IMR-90 (cell line): ENCODE results near the gene CTRL. TPM values are rescaled to one million over a fixed set of nuclear protein-coding genes. Genes with fewer than 3 reads are reported as not detected.

Experiments
- ATAC-seq: fragments of 200-7000 bp; cut with Tn5 transposase; 2 replicates; pipeline ENCODE4 v1.9.1; 2020; ENCODE audit warnings: low read depth, mild to moderate bottlenecking, moderate library complexity
- BruUV-seq: library from RNA; stranded (reverse); fragments of 400-500 nt; replicated peaks from 2 replicates; lab custom pipeline; 2021; lab: Mats Ljungman, UMichigan
- CTCF ChIA-PET: fragments of 300-600 bp; formaldehyde crosslinking; extraction: SDS; loops from one replicate; lab custom pipeline; 2021; ENCODE audit warnings: antibody characterized with exemption; lab: Yijun Ruan, JAX
- POLR2A ChIA-PET: fragments of 300-600 bp; sonication (Branson Sonifier 250); formaldehyde crosslinking; loops from one replicate; lab custom pipeline; 2022; ENCODE audit warnings: antibody characterized with exemption; ENCODE audit not compliant: unreplicated experiment; lab: Charles Lee
- DNase-seq: peaks from one replicate; pipeline ENCODE4 v3.0.0; 2013
- H2AFZ ChIP-seq: replicated peaks from 2 replicates; pipeline ENCODE3; 2013; ENCODE audit warnings: low read length, mild to moderate bottlenecking; ENCODE audit not compliant: poor library complexity
- H2AK5ac ChIP-seq: 2 replicates; pipeline ENCODE4 v1.6.1; 2013; ENCODE audit warnings: low read depth, low read length, inconsistent platforms
- H2AK9ac ChIP-seq: replicated peaks from 2 replicates; pipeline ENCODE3; 2013; ENCODE audit warnings: mild to moderate bottlenecking, low read depth, low read length, moderate library complexity; ENCODE audit not compliant: poor library complexity
- H2BK120ac ChIP-seq: 2 replicates; pipeline ENCODE4 v1.6.1; 2013; ENCODE audit warnings: low read depth, low read length, inconsistent platforms
- H2BK15ac ChIP-seq: 3 replicates; pipeline ENCODE4 v1.6.1; 2013; ENCODE audit warnings: low read depth, low read length, inconsistent platforms
- H2BK20ac ChIP-seq: 2 replicates; pipeline ENCODE4 v1.6.1; 2013; ENCODE audit warnings: low read depth, mild to moderate bottlenecking, inconsistent platforms, low read length, moderate library complexity
- H2BK5ac ChIP-seq: 2 replicates; pipeline ENCODE4 v1.6.1; 2013; ENCODE audit warnings: mild to moderate bottlenecking, low read depth, low read length, inconsistent platforms; ENCODE audit not compliant: poor library complexity, severe bottlenecking
- H3K14ac ChIP-seq: replicated peaks from 2 replicates; pipeline ENCODE4 v1.6.1; 2013; ENCODE audit warnings: low read depth, low read length, inconsistent platforms
- H3K18ac ChIP-seq: 2 replicates; pipeline ENCODE4 v1.6.1; 2013; ENCODE audit warnings: low read depth, low read length, control low read depth
- H3K23ac ChIP-seq: 2 replicates; pipeline ENCODE4 v1.6.1; 2013; ENCODE audit warnings: low read depth, low read length, inconsistent platforms
- H3K27ac ChIP-seq: 2 replicates; pipeline ENCODE4 v1.5.1; 2013; ENCODE audit warnings: mild to moderate bottlenecking, control low read depth, low read length; ENCODE audit not compliant: insufficient read depth
- H3K27me3 ChIP-seq: 2 replicates; pipeline ENCODE4 v1.6.1; 2013; ENCODE audit warnings: low read length; ENCODE audit not compliant: control insufficient read depth, insufficient read depth
- H3K36me3 ChIP-seq: 2 replicates; pipeline ENCODE4 v1.6.1; 2013; ENCODE audit warnings: low read length, mixed read lengths; ENCODE audit not compliant: control insufficient read depth, insufficient read depth
- H3K4ac ChIP-seq: 2 replicates; pipeline ENCODE4 v1.6.1; 2013; ENCODE audit warnings: low read depth, low read length, inconsistent platforms
- H3K4me1 ChIP-seq: 2 replicates; pipeline ENCODE4 v1.6.1; 2013; ENCODE audit warnings: low read length, mixed read lengths; ENCODE audit not compliant: control insufficient read depth, insufficient read depth
- H3K4me2 ChIP-seq: 2 replicates; pipeline ENCODE4 v1.6.1; 2013; ENCODE audit warnings: low read depth, mild to moderate bottlenecking, control low read depth, low read length, moderate library complexity
- H3K4me3 ChIP-seq: 2 replicates; pipeline ENCODE4 v1.5.1; 2013; ENCODE audit warnings: low read depth, mild to moderate bottlenecking, control low read depth, low read length, moderate library complexity; ENCODE audit not compliant: insufficient read depth
- H3K56ac ChIP-seq: 2 replicates; pipeline ENCODE4 v1.6.1; 2013; ENCODE audit warnings: low read length, inconsistent platforms; ENCODE audit not compliant: insufficient read depth; ENCODE audit errors: extremely low read depth
- H3K79me1 ChIP-seq, 2 experiments: 2 replicates each; pipeline ENCODE4 v1.6.1; 2013; ENCODE audit warnings: low read length in 2 of 2, inconsistent platforms in 1 of 2, low read depth in 1 of 2
- H3K9ac ChIP-seq: 2 replicates; pipeline ENCODE4 v1.6.1; 2013; ENCODE audit warnings: low read depth, low read length, control low read depth
- H3K9me1 ChIP-seq: 2 replicates; pipeline ENCODE4 v1.6.1; 2013; ENCODE audit warnings: low read length, inconsistent platforms; ENCODE audit not compliant: insufficient read depth
- H3K9me3 ChIP-seq: 2 replicates; pipeline ENCODE4 v1.6.1; 2013; ENCODE audit warnings: low read length; ENCODE audit not compliant: control insufficient read depth, insufficient read depth
- H4K20me1 ChIP-seq: 2 replicates; pipeline ENCODE4 v1.6.1; 2013; ENCODE audit warnings: low read length, inconsistent platforms; ENCODE audit not compliant: insufficient read depth
- H4K5ac ChIP-seq: 2 replicates; pipeline ENCODE4 v1.6.1; 2013; ENCODE audit warnings: mild to moderate bottlenecking, low read depth, low read length, control low read depth
- H4K8ac ChIP-seq, 2 experiments: 2 replicates each; pipeline ENCODE4 v1.6.1; 2013; ENCODE audit warnings: low read depth in 2 of 2, low read length in 2 of 2, control low read depth in 1 of 2, inconsistent platforms in 1 of 2
- H4K91ac ChIP-seq: 2 replicates; pipeline ENCODE4 v1.6.1; 2013; ENCODE audit warnings: low read depth, low read length, inconsistent platforms; ENCODE audit not compliant: insufficient read depth
- BHLHE40 ChIP-seq: fragments of 150-350 bp; IDR thresholded peaks from 2 replicates; pipeline ENCODE4 v1.6.1; 2016; ENCODE audit warnings: mild to moderate bottlenecking, low read depth, low read length
- CHD1 ChIP-seq: IDR thresholded peaks from 2 replicates; pipeline ENCODE4 v1.6.1; 2012; ENCODE audit warnings: low read depth, low read length, improper control_type of control experiment
- CTCF ChIP-seq: conservative IDR thresholded peaks from 2 replicates; pipeline ENCODE4 v1.5.1; 2012; ENCODE audit warnings: mild to moderate bottlenecking, low read depth, low read length, improper control_type of control experiment
- ELK1 ChIP-seq: fragments of 150-350 bp; IDR thresholded peaks from 2 replicates; pipeline ENCODE4 v1.6.1; 2016; ENCODE audit warnings: low read depth, mild to moderate bottlenecking, low read length, moderate library complexity, borderline replicate concordance
- FOS ChIP-seq: fragments of 150-350 bp; IDR thresholded peaks from 2 replicates; pipeline ENCODE4 v1.6.1; 2016; ENCODE audit warnings: low read depth, low read length
- NFE2L2 ChIP-seq: fragments of 150-350 bp; IDR thresholded peaks from 2 replicates; pipeline ENCODE4 v1.6.1; 2016; ENCODE audit warnings: low read depth, mild to moderate bottlenecking, low read length
- POLR2A ChIP-seq: IDR thresholded peaks from 2 replicates; pipeline ENCODE4 v1.6.1; 2012; ENCODE audit warnings: mild to moderate bottlenecking, low read depth, low read length
- RFX5 ChIP-seq: IDR thresholded peaks from 2 replicates; pipeline ENCODE4 v1.8.0; 2012; ENCODE audit warnings: low read depth, mild to moderate bottlenecking, low read length, moderate library complexity
- WGBS, 2 experiments: methylation state at CpG; one replicate each; pipeline versions ENCODE4 v1.1.5 to v1.1.7; 2013; ENCODE audit warnings: missing lambda C conversion rate in 2 of 2; ENCODE audit not compliant: insufficient read length in 1 of 2; ENCODE audit errors: extremely low coverage in 2 of 2; 5-methylcytosine and 5-hydroxymethylcytosine counted together
- dilution Hi-C: fragments of 300-500 bp; cut with HindIII; formaldehyde crosslinking; loops from one replicate; pipeline ENCODE4 v1.14.3; 2018; ENCODE audit warnings: low sequenced_read_pairs; ENCODE audit not compliant: unreplicated experiment
- in situ Hi-C: fragments of 300-500 bp; cut with MboI; formaldehyde crosslinking; loops from 3 replicates; pipeline ENCODE4 v1.14.3; 2019; ENCODE audit warnings: low sequenced_read_pairs, inconsistent platforms, mixed read lengths
- intact Hi-C: fragments of 100-400 bp; cut with micrococcal nuclease; formaldehyde crosslinking; loops from 2 replicates; pipeline ENCODE4 v1.10.0; 2022
- polyA plus RNA-seq, 3 experiments: library from polyadenylated mRNA; depleted of rRNA; stranded (reverse); fragments of >200 nt; gene quantifications; 2 replicates each; pipeline ENCODE4 v1.2.3, GENCODE V29; 2012; ENCODE audit warnings: low replicate concordance in 1 of 3
- total RNA-seq: library from RNA; depleted of rRNA; stranded (reverse); fragments of >200 nt; gene quantifications from 2 replicates; pipeline ENCODE4 v1.2.3, GENCODE V29; 2012

CTRL gene
- total and polyA plus RNA-seq, 2 of the 4 experiments (the other 2 are of a cell fraction): 0.18 to 1.1 TPM

- H2AFZ ChIP-seq: no peak overlapping the region
- no peak overlapping the region for H3K9ac ChIP-seq
- no peak overlapping the region for H3K18ac ChIP-seq
- no peak overlapping the region for H2BK15ac ChIP-seq
- no peak overlapping the region for H3K56ac ChIP-seq
- H4K5ac ChIP-seq: no peak overlapping the region
- H3K36me3 ChIP-seq: no peaks in the 10 kb centered on the region
- H2BK120ac ChIP-seq: no peak overlapping the region
- WGBS, 2 experiments: 78% methylated on average over 4 of the region's 14 CpGs; no CpG with 5 or more reads in 1 of the 2 experiments
- H2BK5ac ChIP-seq: no peak overlapping the region
- H3K9me1 ChIP-seq: no peaks in the 10 kb centered on the region
- no peak overlapping the region for H3K27ac ChIP-seq
- POLR2A ChIA-PET: no interaction called here
- intact Hi-C loops (no loop called here), dilution Hi-C loops (no loop called here), in situ Hi-C loops (no loop called here)
- no peak for ATAC-seq
- no peak overlapping the region for H3K4ac ChIP-seq
- no peak overlapping the region for H3K14ac ChIP-seq
- no peak for TF ChIP-seq BHLHE40
- no peak for TF ChIP-seq POLR2A
- no peak for TF ChIP-seq CHD1
- TF ChIP-seq FOS: no peak
- TF ChIP-seq RFX5: no peak
- no peak for TF ChIP-seq CTCF
- TF ChIP-seq NFE2L2: no peak
- no peak for TF ChIP-seq ELK1
- CTCF ChIA-PET: no interaction called here
- H3K4me3 ChIP-seq: no peak overlapping the region
- H4K8ac ChIP-seq: no peak overlapping the region
- no peaks in the 10 kb centered on the region for H3K79me1 ChIP-seq
- no TSS peak for BruUV-seq
- H3K27me3 ChIP-seq: peaks cover 29% of the 10 kb centered on the region
- H2AK9ac ChIP-seq: no peak overlapping the region
- no peak overlapping the region for H2AK5ac ChIP-seq
- no peak overlapping the region for H3K4me2 ChIP-seq
- no peak for DNase-seq
- H3K4me1 ChIP-seq: no peaks in the 10 kb centered on the region
- H3K9me3 ChIP-seq: no peaks in the 10 kb centered on the region
- H3K23ac ChIP-seq: no peak overlapping the region
- no peaks in the 10 kb centered on the region; the same call in 1 of the 2 replicates for H4K20me1 ChIP-seq
- no peak overlapping the region for H4K91ac ChIP-seq
- no peak overlapping the region for H2BK20ac ChIP-seq
Measured at GRCh38 chr16:67975321-67976105, 43.9 kb upstream of the CTRL start.
